ENCODE data around the gene MAPKAPK3.
A peak's percentile ranks its signal among the peaks of the same experiment; 100 is the strongest.

MAPKAPK3 gene

GRCh38 chr3:50648313-50648712 lies 31.4 kb downstream of the MAPKAPK3 start:
- no peaks in the 10 kb centered on the region for H3K27me3 ChIP-seq (ENCODE audit: control insufficient read depth, insufficient read depth, low read length)
- H3K4me1 ChIP-seq (ENCODE audit: control insufficient read depth, insufficient read depth, low read length): peaks cover 6% of the 10 kb centered on the region; the same call in 1 of the 2 replicates
- H3K9me3 ChIP-seq (ENCODE audit: control insufficient read depth, insufficient read depth, low read length): no peaks in the 10 kb centered on the region
- H3K4me3 ChIP-seq (ENCODE audit: low read length): no peak overlapping the region
- H3K36me3 ChIP-seq (ENCODE audit: control insufficient read depth, insufficient read depth, low read length): no peaks in the 10 kb centered on the region
- WGBS (ENCODE audit: insufficient coverage, insufficient read length): no CpG with 5 or more reads among the region's 6 CpGs
- DNase-seq (ENCODE audit: low read depth, low spot score): no peak
- H3K27ac ChIP-seq (ENCODE audit: low read length): no peak overlapping the region

- H3K9me3 ChIP-seq (ENCODE audit: control insufficient read depth, insufficient read depth, low read length): no peaks in the 10 kb centered on the region
- DNase-seq (ENCODE audit: low read depth, low spot score): no peak
- no peak overlapping the region for H3K4me3 ChIP-seq (ENCODE audit: low read length)
- H3K27me3 ChIP-seq (ENCODE audit: control insufficient read depth, insufficient read depth, low read length): no peaks in the 10 kb centered on the region
- no peaks in the 10 kb centered on the region for H3K36me3 ChIP-seq (ENCODE audit: control insufficient read depth, insufficient read depth, low read length)
- WGBS (ENCODE audit: insufficient coverage, insufficient read length): no CpG with 5 or more reads among the region's 2 CpGs
- H3K4me1 ChIP-seq (ENCODE audit: control insufficient read depth, insufficient read depth, low read length): peaks cover 6% of the 10 kb centered on the region; the same call in 1 of the 2 replicates
- H3K27ac ChIP-seq (ENCODE audit: low read length): no peak overlapping the region
Observed at GRCh38 chr3:50648944-50649343, 32.0 kb downstream of the MAPKAPK3 start.

- Histone ChIP-seq H3K4me3 (ENCODE audit: low read length) (no peak overlapping the region), H3K4me1 (ENCODE audit: control insufficient read depth, insufficient read depth, low read length) (peaks cover 6% of the 10 kb centered on the region; the same call in 1 of the 2 replicates), H3K9me3 (ENCODE audit: control insufficient read depth, insufficient read depth, low read length) (no peaks in the 10 kb centered on the region), H3K27ac (ENCODE audit: low read length) (no peak overlapping the region), H3K36me3 (ENCODE audit: control insufficient read depth, insufficient read depth, low read length) (no peaks in the 10 kb centered on the region), H3K27me3 (ENCODE audit: control insufficient read depth, insufficient read depth, low read length) (no peaks in the 10 kb centered on the region)
- WGBS (ENCODE audit: insufficient coverage, insufficient read length): no CpG with 5 or more reads among the region's 8 CpGs
- DNase-seq (ENCODE audit: low read depth, low spot score): no peak
Observed at GRCh38 chr3:50649451-50649931, 32.5 kb downstream of the MAPKAPK3 start.

- no peak for DNase-seq (ENCODE audit: low read depth, low spot score)
- Histone ChIP-seq H3K9me3 (ENCODE audit: control insufficient read depth, insufficient read depth, low read length) (no peaks in the 10 kb centered on the region), H3K4me1 (ENCODE audit: control insufficient read depth, insufficient read depth, low read length) (peaks cover 6% of the 10 kb centered on the region; the same call in 1 of the 2 replicates), H3K27me3 (ENCODE audit: control insufficient read depth, insufficient read depth, low read length) (no peaks in the 10 kb centered on the region), H3K27ac (ENCODE audit: low read length) (no peak overlapping the region), H3K4me3 (ENCODE audit: low read length) (no peak overlapping the region), H3K36me3 (ENCODE audit: control insufficient read depth, insufficient read depth, low read length) (no peaks in the 10 kb centered on the region)
- no CpG with 5 or more reads among the region's 1 CpG for WGBS (ENCODE audit: insufficient coverage, insufficient read length)
Observed at GRCh38 chr3:50650018-50650417, 33.1 kb downstream of the MAPKAPK3 start.

- no peak overlapping the region for H3K27ac ChIP-seq (ENCODE audit: low read length)
- WGBS (ENCODE audit: insufficient coverage, insufficient read length): no CpG with 5 or more reads among the region's 8 CpGs
- H3K36me3 ChIP-seq (ENCODE audit: control insufficient read depth, insufficient read depth, low read length): no peaks in the 10 kb centered on the region
- peaks cover 6% of the 10 kb centered on the region; the same call in 1 of the 2 replicates for H3K4me1 ChIP-seq (ENCODE audit: control insufficient read depth, insufficient read depth, low read length)
- no peak overlapping the region for H3K4me3 ChIP-seq (ENCODE audit: low read length)
- no peaks in the 10 kb centered on the region for H3K9me3 ChIP-seq (ENCODE audit: control insufficient read depth, insufficient read depth, low read length)
- no peaks in the 10 kb centered on the region for H3K27me3 ChIP-seq (ENCODE audit: control insufficient read depth, insufficient read depth, low read length)
- no peak for DNase-seq (ENCODE audit: low read depth, low spot score)
Observed at GRCh38 chr3:50651445-50651844, 34.5 kb downstream of the MAPKAPK3 start.

GRCh38 chr3:50651920-50652529 lies 35.1 kb downstream of the MAPKAPK3 start:
- DNase-seq (ENCODE audit: low read depth, low spot score): no peak
- WGBS (ENCODE audit: insufficient coverage, insufficient read length): no CpG with 5 or more reads among the region's 7 CpGs
- no peaks in the 10 kb centered on the region for H3K27me3 ChIP-seq (ENCODE audit: control insufficient read depth, insufficient read depth, low read length)

GRCh38 chr3:50652709-50653108 lies 35.8 kb downstream of the MAPKAPK3 start:
- DNase-seq (ENCODE audit: low read depth, low spot score): peak; percentile 47
- no peaks in the 10 kb centered on the region for H3K36me3 ChIP-seq (ENCODE audit: control insufficient read depth, insufficient read depth, low read length)
- WGBS (ENCODE audit: insufficient coverage, insufficient read length): no CpG with 5 or more reads among the region's 2 CpGs

More at GRCh38 chr3:50651920-50652529, 35.1 kb downstream of the MAPKAPK3 start:
- Histone ChIP-seq H3K9me3 (ENCODE audit: control insufficient read depth, insufficient read depth, low read length) (no peaks in the 10 kb centered on the region), H3K27ac (ENCODE audit: low read length) (no peak overlapping the region), H3K4me1 (ENCODE audit: control insufficient read depth, insufficient read depth, low read length) (peaks cover 6% of the 10 kb centered on the region; the same call in 1 of the 2 replicates), H3K36me3 (ENCODE audit: control insufficient read depth, insufficient read depth, low read length) (no peaks in the 10 kb centered on the region), H3K4me3 (ENCODE audit: low read length) (no peak overlapping the region)

GRCh38 chr3:50653937-50654595 lies 37.1 kb downstream of the MAPKAPK3 start:
- Histone ChIP-seq H3K27me3 (ENCODE audit: control insufficient read depth, insufficient read depth, low read length) (no peaks in the 10 kb centered on the region), H3K36me3 (ENCODE audit: control insufficient read depth, insufficient read depth, low read length) (no peaks in the 10 kb centered on the region), H3K4me3 (ENCODE audit: low read length) (no peak overlapping the region), H3K9me3 (ENCODE audit: control insufficient read depth, insufficient read depth, low read length) (no peaks in the 10 kb centered on the region), H3K4me1 (ENCODE audit: control insufficient read depth, insufficient read depth, low read length) (peaks cover 6% of the 10 kb centered on the region; the same call in 1 of the 2 replicates), H3K27ac (ENCODE audit: low read length) (no peak overlapping the region)
- no peak for DNase-seq (ENCODE audit: low read depth, low spot score)
- WGBS (ENCODE audit: insufficient coverage, insufficient read length): no CpG with 5 or more reads among the region's 3 CpGs

More at GRCh38 chr3:50652709-50653108, 35.8 kb downstream of the MAPKAPK3 start:
- Histone ChIP-seq H3K4me1 (ENCODE audit: control insufficient read depth, insufficient read depth, low read length) (peaks cover 6% of the 10 kb centered on the region; the same call in 1 of the 2 replicates), H3K9me3 (ENCODE audit: control insufficient read depth, insufficient read depth, low read length) (no peaks in the 10 kb centered on the region), H3K27ac (ENCODE audit: low read length) (no peak overlapping the region), H3K27me3 (ENCODE audit: control insufficient read depth, insufficient read depth, low read length) (no peaks in the 10 kb centered on the region), H3K4me3 (ENCODE audit: low read length) (no peak overlapping the region)

- DNase-seq (ENCODE audit: low read depth, low spot score): no peak
- H3K27me3 ChIP-seq (ENCODE audit: control insufficient read depth, insufficient read depth, low read length): no peaks in the 10 kb centered on the region
- H3K27ac ChIP-seq (ENCODE audit: low read length): no peak overlapping the region
- H3K9me3 ChIP-seq (ENCODE audit: control insufficient read depth, insufficient read depth, low read length): no peaks in the 10 kb centered on the region
- H3K4me1 ChIP-seq (ENCODE audit: control insufficient read depth, insufficient read depth, low read length): 0 out of 2 replicates have a peak, but pooled peaks cover 5% of the 10 kb centered on the region
- WGBS (ENCODE audit: insufficient coverage, insufficient read length): no CpG with 5 or more reads among the region's 3 CpGs
- H3K4me3 ChIP-seq (ENCODE audit: low read length): no peak overlapping the region
- no peaks in the 10 kb centered on the region for H3K36me3 ChIP-seq (ENCODE audit: control insufficient read depth, insufficient read depth, low read length)
Observed at GRCh38 chr3:50655009-50655830, 38.3 kb downstream of the MAPKAPK3 start.

All from iPS DF 6.9 (cell line).